A549 (cell line): ENCODE data around the gene PLAC1. TPM values are rescaled to one million over a fixed set of nuclear protein-coding genes. Genes with fewer than 3 reads are reported as not detected.

Experiments used
- ATAC-seq, 2 experiments: fragments of 200-7000 bp in 1 of 2; fragments of >200 bp in 1 of 2; cut with Nextera tagmentation in 1 of 2; cut with Tn5 transposase in 1 of 2; 3 replicates each; pipeline versions ENCODE4 v1.8.0 to v1.9.1; 2018 to 2020; ENCODE audit warnings: mild to moderate bottlenecking in 1 of 2, moderate library complexity in 1 of 2
- CTCF ChIA-PET: fragments of 300-600 bp; sonication (Branson Sonifier 250); formaldehyde crosslinking; extraction: SDS; loops from one replicate; lab custom pipeline; 2021; ENCODE audit warnings: antibody characterized with exemption, inconsistent platforms; lab: Yijun Ruan, JAX
- POLR2A ChIA-PET: fragments of 350-600 bp; formaldehyde crosslinking; extraction: SDS; loops from one replicate; lab custom pipeline; 2021; ENCODE audit warnings: antibody characterized with exemption, inconsistent platforms; lab: Yijun Ruan, JAX
- DNase-seq, 2 experiments: peaks; one replicate each; pipeline versions ENCODE4 v3.0.0 to v3.0.0-alpha.2; 2011 to 2016; ENCODE audit warnings: low read depth in 1 of 2, low spot score in 1 of 2
- FAIRE-seq: peaks from 2 replicates; lab custom pipeline; 2011; peaks lifted over from hg19 to GRCh38; lab: Jason Lieb, UNC
- H3K27ac ChIP-seq, 2 experiments: fragments of >200 bp; sonication (Bioruptor Twin); formaldehyde crosslinking; 3 replicates each; pipeline ENCODE4 v1.5.1; 2016 to 2017
- H3K4me1 ChIP-seq: fragments of >200 bp; sonication (Bioruptor Twin); formaldehyde crosslinking; 3 replicates; pipeline ENCODE4 v1.6.1; 2016
- H3K4me2 ChIP-seq: fragments of >200 bp; sonication (Bioruptor Twin); formaldehyde crosslinking; 3 replicates; pipeline ENCODE4 v1.6.1; 2016
- H3K4me3 ChIP-seq: fragments of >200 bp; sonication (Bioruptor Twin); formaldehyde crosslinking; 3 replicates; pipeline ENCODE4 v1.5.1; 2016
- H3K9me3 ChIP-seq: fragments of >200 bp; sonication (Bioruptor Twin); formaldehyde crosslinking; 3 replicates; pipeline ENCODE4 v1.6.1; 2016
- CBX2 ChIP-seq: fragments of 200-600 bp; sonication (generic); IDR thresholded peaks from 2 replicates; pipeline ENCODE4 v1.6.1; 2016; ENCODE audit warnings: low read depth, mild to moderate bottlenecking, borderline replicate concordance
- CBX8 ChIP-seq: fragments of 200-600 bp; sonication (generic); IDR thresholded peaks from 2 replicates; pipeline ENCODE4 v1.6.1; 2016
- EHMT2 ChIP-seq: fragments of 200-600 bp; sonication (generic); IDR thresholded peaks from 2 replicates; pipeline ENCODE4 v1.6.1; 2016; ENCODE audit warnings: antibody characterized with exemption, low read depth, mild to moderate bottlenecking, moderate library complexity
- ELK1 ChIP-seq: fragments of 150-350 bp; IDR thresholded peaks from 2 replicates; pipeline ENCODE4 v1.6.1; 2014; ENCODE audit warnings: low read depth, mild to moderate bottlenecking, low read length
- FOSB ChIP-seq: fragments of 250-450 bp; sonication (Bioruptor Pico); IDR thresholded peaks from 2 replicates; pipeline ENCODE4 v1.5.0; 2020; ENCODE audit warnings: mild to moderate bottlenecking, moderate library complexity
- FOSL2 ChIP-seq, 2 experiments: fragments of 450-650 bp in 1 of 2; fragments of >200 bp in 1 of 2; sonication (Bioruptor Twin) in 1 of 2; formaldehyde crosslinking; IDR thresholded peaks; 2 replicates each; pipeline versions ENCODE4 v1.5.0 to v1.6.1; 2016 to 2020; ENCODE audit warnings: mild to moderate bottlenecking in 1 of 2, moderate library complexity in 1 of 2
- FOXS1 ChIP-seq: fragments of 250-450 bp; sonication (Bioruptor Pico); IDR thresholded peaks from 2 replicates; pipeline ENCODE4 v1.5.0; 2020; ENCODE audit warnings: mild to moderate bottlenecking, moderate library complexity
- GATA3 ChIP-seq: IDR thresholded peaks from 2 replicates; pipeline ENCODE4 v1.6.1; 2012; ENCODE audit warnings: borderline replicate concordance
- HDAC2 ChIP-seq: fragments of 200-600 bp; sonication (generic); IDR thresholded peaks from 2 replicates; pipeline ENCODE4 v1.6.1; 2016
- HEYL ChIP-seq: fragments of 250-450 bp; sonication (Bioruptor Pico); IDR thresholded peaks from 2 replicates; pipeline ENCODE4 v1.8.0; 2021; ENCODE audit warnings: mild to moderate bottlenecking, moderate library complexity
- HMGXB4 ChIP-seq: fragments of 250-450 bp; sonication (Bioruptor Pico); IDR thresholded peaks from 2 replicates; pipeline ENCODE4 v1.5.0; 2021; ENCODE audit warnings: mild to moderate bottlenecking, moderate library complexity, borderline replicate concordance
- HOXA7 ChIP-seq: fragments of 250-450 bp; sonication (Bioruptor Pico); IDR thresholded peaks from 2 replicates; pipeline ENCODE4 v1.5.0; 2020; ENCODE audit warnings: mild to moderate bottlenecking, moderate library complexity
- JUN ChIP-seq, 2 experiments: fragments of >200 bp; sonication (Bioruptor Twin); formaldehyde crosslinking; IDR thresholded peaks; 2 replicates in 1 of 2; 3 replicates in 1 of 2; pipeline ENCODE4 v1.6.1; 2016 to 2017
- KDM5A ChIP-seq: fragments of 200-600 bp; sonication (generic); IDR thresholded peaks from 2 replicates; pipeline ENCODE4 v1.6.1; 2016; ENCODE audit warnings: antibody characterized with exemption, mild to moderate bottlenecking
- MAX ChIP-seq: IDR thresholded peaks from 2 replicates; pipeline ENCODE4 v1.6.1; 2012
- MYC ChIP-seq: IDR thresholded peaks from 2 replicates; pipeline ENCODE4 v1.6.1; 2012; ENCODE audit warnings: mild to moderate bottlenecking, inconsistent platforms, low read length, improper control_type of control experiment, borderline replicate concordance
- PBX3 ChIP-seq: IDR thresholded peaks from 2 replicates; pipeline ENCODE4 v1.6.1; 2012
- POLR2AphosphoS2 ChIP-seq: conservative IDR thresholded peaks from 2 replicates; pipeline ENCODE4 v1.6.1; 2012; ENCODE audit warnings: low read length, improper control_type of control experiment, inconsistent platforms
- RARB ChIP-seq: fragments of 250-450 bp; sonication (Bioruptor Pico); IDR thresholded peaks from 2 replicates; pipeline ENCODE4 v1.8.0; 2021; ENCODE audit warnings: mild to moderate bottlenecking, moderate library complexity
- RCOR1 ChIP-seq: fragments of 150-350 bp; IDR thresholded peaks from 2 replicates; pipeline ENCODE4 v1.6.1; 2014; ENCODE audit warnings: antibody characterized with exemption, low read length, low read depth
- USF2 ChIP-seq: fragments of 450-650 bp; IDR thresholded peaks from 2 replicates; pipeline ENCODE4 v1.6.1; 2014; ENCODE audit warnings: antibody characterized with exemption
- ZC3H11A ChIP-seq: fragments of 450-650 bp; IDR thresholded peaks from 2 replicates; pipeline ENCODE4 v1.6.1; 2014; ENCODE audit warnings: antibody characterized with exemption, mild to moderate bottlenecking
- ZFP36 ChIP-seq: fragments of 450-650 bp; IDR thresholded peaks from 2 replicates; pipeline ENCODE4 v1.6.1; 2014; ENCODE audit warnings: borderline replicate concordance; ENCODE audit not compliant: partially characterized antibody
- WGBS: methylation state at CpG from one replicate; pipeline ENCODE4 v1.1.6; 2017; ENCODE audit errors: missing lambda C conversion rate; 5-methylcytosine and 5-hydroxymethylcytosine counted together
- polyA plus RNA-seq, 4 experiments: library from polyadenylated mRNA; depleted of rRNA in 3 of 4; stranded (reverse); fragments of >200 nt; fragmentation: RNase III in 1 of 4; extraction: RNeasy Plus Mini Kit Qiagen cat#74134 plus additional on column Dnase treatment in 1 of 4; gene quantifications; 2 replicates in 3 of 4; 3 replicates in 1 of 4; pipeline ENCODE4 v1.2.3, GENCODE V29; 2011 to 2017

Gene PLAC1
- polyA plus RNA-seq, 2 of the 4 experiments (the other 2 are of a cell fraction): 0.79 to 2.6 TPM

- WGBS: 50% methylated on average over 1 of the region's 1 CpG
- H3K9me3 ChIP-seq: no peaks in the 10 kb centered on the region
- DNase-seq (no peak), FAIRE-seq (no peak), ATAC-seq (peak in 1 of 2 experiments; percentile 51; a peak in 2 of 6 replicates)
- H3K4me1 ChIP-seq: peaks cover 48% of the 10 kb centered on the region
- POLR2A ChIA-PET: no interaction called here
- H3K4me3 ChIP-seq: no peak overlapping the region
- H3K27ac ChIP-seq: peak overlapping the region; percentile 49 to 76; a peak in 5 of 6 replicates
- TF ChIP-seq ELK1 (no peak), HMGXB4 (CRISPR knock-in tag) (no peak), CBX2 (no peak), HOXA7 (CRISPR knock-in tag) (no peak), USF2 (no peak), MAX (no peak), CBX8 (no peak), RARB (no peak), HEYL (CRISPR knock-in tag) (no peak), EHMT2 (no peak), JUN (IDR thresholded peaks at IDR 0.05) (no peak), MYC (no peak), ZFP36 (no peak), PBX3 (no peak), POLR2AphosphoS2 (no peak), RCOR1 (no peak), ZC3H11A (no peak), FOSB (CRISPR knock-in tag) (no peak)
- no peak overlapping the region for H3K4me2 ChIP-seq
- CTCF ChIA-PET: interaction anchor here (1.7 kb wide), 1 partner anchor 61 kb away, joined by 5 read pairs; no protein-coding TSS in a partner anchor
These were observed 34.0 kb upstream of the PLAC1 start for GRCh38 chrX:134692233-134692632.

GRCh38 chrX:134691453-134691852, 33.2 kb upstream of the PLAC1 start:
- DNase-seq: no peak
- 91% methylated on average over 7 of the region's 7 CpGs for WGBS
- peak overlapping the region; percentile 27 to 76; a peak in 3 of 6 replicates for H3K27ac ChIP-seq
- no peak overlapping the region for H3K4me2 ChIP-seq
- peaks cover 48% of the 10 kb centered on the region for H3K4me1 ChIP-seq
- no peaks in the 10 kb centered on the region for H3K9me3 ChIP-seq
- no peak for TF ChIP-seq RCOR1
- no peak for FAIRE-seq
- ChIA-PET POLR2A (no interaction called here), CTCF (interaction anchor here (1.7 kb wide), 1 partner anchor 62 kb away, joined by 5 read pairs; no protein-coding TSS in a partner anchor)
- no peak for ATAC-seq
- H3K4me3 ChIP-seq: no peak overlapping the region

GRCh38 chrX:134688839-134689238, 30.6 kb upstream of the PLAC1 start:
- DNase-seq: peak in 1 of 2 experiments; percentile 32
- H3K27ac ChIP-seq: peak overlapping the region; percentile 64 to 72
- POLR2A ChIA-PET: no interaction called here
- peak overlapping the region; percentile 12 for H3K4me2 ChIP-seq
- no peaks in the 10 kb centered on the region for H3K9me3 ChIP-seq
- peak; percentile 56 to 70; a peak in 3 of 6 replicates for ATAC-seq
- CTCF ChIA-PET: no interaction called here
- no peak overlapping the region for H3K4me3 ChIP-seq
- FAIRE-seq: no peak
- WGBS: 25% methylated on average over 1 of the region's 1 CpG
- TF ChIP-seq KDM5A: no peak
- no peak for TF ChIP-seq HDAC2
- no peak for TF ChIP-seq HMGXB4 (CRISPR knock-in tag)
- no peak for TF ChIP-seq FOXS1 (CRISPR knock-in tag)
- no peak for TF ChIP-seq FOSL2 (IDR thresholded peaks at IDR 0.05)
- peak; percentile 54 for TF ChIP-seq FOSL2 (CRISPR knock-in tag; IDR thresholded peaks at IDR 0.05)
- TF ChIP-seq RCOR1: no peak
- TF ChIP-seq GATA3: no peak
- no peak for TF ChIP-seq RARB
- TF ChIP-seq, all 56 proteins: peak for 1
- H3K4me1 ChIP-seq: peaks cover 45% of the 10 kb centered on the region
